ENCODE results near the gene SLC45A3. TPM values are rescaled to one million over a fixed set of nuclear protein-coding genes. Genes with fewer than 3 reads are reported as not detected.

Gene SLC45A3
- total RNA-seq, 1 experiment from 2014 or later: 5.5 TPM

- POLR2A ChIA-PET: interaction anchor here (1.2 kb wide), 1 partner anchor 73 kb away, joined by 3 read pairs; no protein-coding TSS in a partner anchor
- Histone ChIP-seq H3K9me3 (no peaks in the 10 kb centered on the region), H3K4me3 (ENCODE audit: low read depth, low read length) (no peak overlapping the region), H3K27me3 (replicated peaks; ENCODE audit: control insufficient read depth, insufficient read depth, low read length) (no peaks in the 10 kb centered on the region), H3K4me1 (peaks cover 53% of the 10 kb centered on the region), H3K36me3 (ENCODE audit: control insufficient read depth, insufficient read depth, low read length) (no peaks in the 10 kb centered on the region)
- H3K9me3 Mint-ChIP-seq (ENCODE audit: unreplicated experiment): no peaks in the 10 kb centered on the region
- intact Hi-C loops (cut with micrococcal nuclease; ENCODE audit: unreplicated experiment): no loop called here
- no TSS peak for BruUV-seq (replicated peaks)
- peaks cover 4% of the 10 kb centered on the region for H3K36me3 Mint-ChIP-seq (ENCODE audit: insufficient read depth, unreplicated experiment)
- H3K27me3 Mint-ChIP-seq (ENCODE audit: insufficient read depth, unreplicated experiment): no peaks in the 10 kb centered on the region
- no peak for TF ChIP-seq CTCF (IDR thresholded peaks at IDR 0.05; ENCODE audit: insufficient read depth in 1 of 2, low read depth in 1 of 2, low read length in 1 of 2, severe bottlenecking in 1 of 2, unreplicated experiment in 1 of 2)
- CTCF ChIA-PET: interaction anchor here (0.5 to 2.6 kb wide), 4 partner anchors 17 to 220 kb away, joined by 3 to 10 read pairs (median 4); no protein-coding TSS in a partner anchor
- H3K4me1 Mint-ChIP-seq (ENCODE audit: low read depth, unreplicated experiment): peaks cover 42% of the 10 kb centered on the region
- no peak for DNase-seq
- H3K27ac Mint-ChIP-seq (ENCODE audit: unreplicated experiment): no peak overlapping the region
- no peak overlapping the region for H3K4me3 Mint-ChIP-seq (ENCODE audit: unreplicated experiment)
These were observed 3.7 kb downstream of the SLC45A3 start for GRCh38 chr1:205676597-205676996.

- no peaks in the 10 kb centered on the region for H3K27me3 ChIP-seq (replicated peaks; ENCODE audit: control insufficient read depth, insufficient read depth, low read length)
- TF ChIP-seq CTCF (IDR thresholded peaks at IDR 0.05; ENCODE audit: insufficient read depth in 1 of 2, low read depth in 1 of 2, low read length in 1 of 2, severe bottlenecking in 1 of 2, unreplicated experiment in 1 of 2): no peak
- intact Hi-C loops (cut with micrococcal nuclease; ENCODE audit: unreplicated experiment): no loop called here
- peaks cover 44% of the 10 kb centered on the region for H3K4me1 Mint-ChIP-seq (ENCODE audit: low read depth, unreplicated experiment)
- H3K27me3 Mint-ChIP-seq (ENCODE audit: insufficient read depth, unreplicated experiment): no peaks in the 10 kb centered on the region
- POLR2A ChIA-PET: no interaction called here
- DNase-seq: peak; percentile 43 to 71
- peak overlapping the region; percentile 27 for H3K27ac Mint-ChIP-seq (ENCODE audit: unreplicated experiment)
- H3K4me3 ChIP-seq (ENCODE audit: low read depth, low read length): no peak overlapping the region
- H3K9me3 ChIP-seq: no peaks in the 10 kb centered on the region
- CTCF ChIA-PET: interaction anchor here (0.5 to 2.6 kb wide), 3 partner anchors 16 to 219 kb away, joined by 3 to 10 read pairs (median 3); no protein-coding TSS in a partner anchor
- no peaks in the 10 kb centered on the region for H3K9me3 Mint-ChIP-seq (ENCODE audit: unreplicated experiment)
- peaks cover 4% of the 10 kb centered on the region for H3K36me3 Mint-ChIP-seq (ENCODE audit: insufficient read depth, unreplicated experiment)
- peaks cover 59% of the 10 kb centered on the region for H3K4me1 ChIP-seq
- no TSS peak for BruUV-seq (replicated peaks)
- H3K4me3 Mint-ChIP-seq (ENCODE audit: unreplicated experiment): no peak overlapping the region
- H3K36me3 ChIP-seq (ENCODE audit: control insufficient read depth, insufficient read depth, low read length): no peaks in the 10 kb centered on the region
These were observed 4.3 kb downstream of the SLC45A3 start for GRCh38 chr1:205676002-205676401.

GRCh38 chr1:205675247-205675646 is 5.1 kb downstream of the SLC45A3 start:
- ChIA-PET POLR2A (no interaction called here), CTCF (no interaction called here)
- H3K4me3 ChIP-seq (ENCODE audit: low read depth, low read length): no peak overlapping the region
- no peaks in the 10 kb centered on the region for H3K27me3 Mint-ChIP-seq (ENCODE audit: insufficient read depth, unreplicated experiment)
- no peak for DNase-seq
- peak overlapping the region; percentile 27 for H3K27ac Mint-ChIP-seq (ENCODE audit: unreplicated experiment)
- H3K4me1 ChIP-seq: peaks cover 63% of the 10 kb centered on the region
- intact Hi-C loops (cut with micrococcal nuclease; ENCODE audit: unreplicated experiment): no loop called here
- peaks cover 41% of the 10 kb centered on the region for H3K4me1 Mint-ChIP-seq (ENCODE audit: low read depth, unreplicated experiment)
- peaks cover 4% of the 10 kb centered on the region for H3K36me3 Mint-ChIP-seq (ENCODE audit: insufficient read depth, unreplicated experiment)
- BruUV-seq (replicated peaks): no TSS peak
- no peaks in the 10 kb centered on the region for H3K27me3 ChIP-seq (replicated peaks; ENCODE audit: control insufficient read depth, insufficient read depth, low read length)
- H3K9me3 Mint-ChIP-seq (ENCODE audit: unreplicated experiment): no peaks in the 10 kb centered on the region
- no peak for TF ChIP-seq CTCF (IDR thresholded peaks at IDR 0.05; ENCODE audit: insufficient read depth in 1 of 2, low read depth in 1 of 2, low read length in 1 of 2, severe bottlenecking in 1 of 2, unreplicated experiment in 1 of 2)
- no peaks in the 10 kb centered on the region for H3K36me3 ChIP-seq (ENCODE audit: control insufficient read depth, insufficient read depth, low read length)
- no peaks in the 10 kb centered on the region for H3K9me3 ChIP-seq
- no peak overlapping the region for H3K4me3 Mint-ChIP-seq (ENCODE audit: unreplicated experiment)
